Measurements from ENCODE around the gene IFNL2. TPM values are rescaled to one million over a fixed set of nuclear protein-coding genes. Genes with fewer than 3 reads are reported as not detected.
A peak's percentile ranks its signal among the peaks of the same experiment; 100 is the strongest.

IFNL2 gene
- total and polyA plus RNA-seq, 9 of the 15 experiments (the other 6 are each of a cell fraction or from before 2014, with no cell fraction given), result not detected

- TF ChIP-seq ELF4 (CRISPR knock-in tag; IDR thresholded peaks at IDR 0.05) (0 out of 2 replicates have a peak, but pooled peaks have one; percentile 34), TFAP4 (CRISPR knock-in tag; IDR thresholded peaks at IDR 0.05; ENCODE audit: borderline replicate concordance) (peak; percentile 63; the same call in 1 of the 2 replicates), SP2 (IDR thresholded peaks at IDR 0.05; ENCODE audit: extremely low read depth, low read depth, low read length, poor library complexity, severe bottlenecking) (peak; percentile 45), CTCF (IDR thresholded peaks at IDR 0.05 in 2 of 3, conservative IDR thresholded peaks at IDR 0.05 in 1 of 3; ENCODE audit: insufficient read depth in 2 of 3, low read depth in 1 of 3, low read length in 3 of 3) (peak in 2 of 3 experiments; percentile 11 to 22; a peak in 1 of 6 replicates), GTF2A2 (tag; IDR thresholded peaks at IDR 0.05) (no peak), CHD2 (IDR thresholded peaks at IDR 0.05; ENCODE audit: low read depth, low read length) (peak; percentile 62), LEF1 (IDR thresholded peaks at IDR 0.05) (0 out of 2 replicates have a peak, but pooled peaks have one; percentile 35), L3MBTL2 (IDR thresholded peaks at IDR 0.05) (peak; percentile 51; the same call in 1 of the 2 replicates), TEAD1 (CRISPR knock-in tag; IDR thresholded peaks at IDR 0.05) (0 out of 4 replicates have a peak, but pooled peaks of 1 of the 2 experiments have one; percentile 44), POLR2AphosphoS5 (IDR thresholded peaks at IDR 0.05; ENCODE audit: control insufficient read depth, insufficient read depth, low read depth, low read length) (0 out of 2 replicates have a peak, but pooled peaks have one; percentile 21), POLR2A (conservative IDR thresholded peaks at IDR 0.05) (peak; percentile 68), RCOR1 (IDR thresholded peaks at IDR 0.05; ENCODE audit: borderline replicate concordance in 1 of 2, low read depth in 2 of 2, low read length in 2 of 2) (peak in 1 of 2 experiments; percentile 28; a peak in 1 of 4 replicates), NRF1 (conservative IDR thresholded peaks at IDR 0.05 in 1 of 2, IDR thresholded peaks at IDR 0.05 in 1 of 2) (peak in 1 of 2 experiments; percentile 48; a peak in 2 of 4 replicates), JUND (IDR thresholded peaks at IDR 0.05; ENCODE audit: borderline replicate concordance, low read depth, low read length) (peak; percentile 22; the same call in 1 of the 2 replicates), JUND (tag; IDR thresholded peaks at IDR 0.05; ENCODE audit: borderline replicate concordance, low read depth, low read length) (peak; percentile 10; the same call in 2 of the 3 replicates)
- TF ChIP-seq, protein P1, sequence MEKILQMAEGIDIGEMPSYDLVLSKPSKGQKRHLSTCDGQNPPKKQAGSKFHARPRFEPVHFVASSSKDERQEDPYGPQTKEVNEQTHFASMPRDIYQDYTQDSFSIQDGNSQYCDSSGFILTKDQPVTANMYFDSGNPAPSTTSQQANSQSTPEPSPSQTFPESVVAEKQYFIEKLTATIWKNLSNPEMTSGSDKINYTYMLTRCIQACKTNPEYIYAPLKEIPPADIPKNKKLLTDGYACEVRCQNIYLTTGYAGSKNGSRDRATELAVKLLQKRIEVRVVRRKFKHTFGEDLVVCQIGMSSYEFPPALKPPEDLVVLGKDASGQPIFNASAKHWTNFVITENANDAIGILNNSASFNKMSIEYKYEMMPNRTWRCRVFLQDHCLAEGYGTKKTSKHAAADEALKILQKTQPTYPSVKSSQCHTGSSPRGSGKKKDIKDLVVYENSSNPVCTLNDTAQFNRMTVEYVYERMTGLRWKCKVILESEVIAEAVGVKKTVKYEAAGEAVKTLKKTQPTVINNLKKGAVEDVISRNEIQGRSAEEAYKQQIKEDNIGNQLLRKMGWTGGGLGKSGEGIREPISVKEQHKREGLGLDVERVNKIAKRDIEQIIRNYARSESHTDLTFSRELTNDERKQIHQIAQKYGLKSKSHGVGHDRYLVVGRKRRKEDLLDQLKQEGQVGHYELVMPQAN (IDR thresholded peaks at IDR 0.05; ENCODE audit: borderline replicate concordance), result peak; percentile 49; the same call in 1 of the 2 replicates
- TF ChIP-seq, protein P2, sequence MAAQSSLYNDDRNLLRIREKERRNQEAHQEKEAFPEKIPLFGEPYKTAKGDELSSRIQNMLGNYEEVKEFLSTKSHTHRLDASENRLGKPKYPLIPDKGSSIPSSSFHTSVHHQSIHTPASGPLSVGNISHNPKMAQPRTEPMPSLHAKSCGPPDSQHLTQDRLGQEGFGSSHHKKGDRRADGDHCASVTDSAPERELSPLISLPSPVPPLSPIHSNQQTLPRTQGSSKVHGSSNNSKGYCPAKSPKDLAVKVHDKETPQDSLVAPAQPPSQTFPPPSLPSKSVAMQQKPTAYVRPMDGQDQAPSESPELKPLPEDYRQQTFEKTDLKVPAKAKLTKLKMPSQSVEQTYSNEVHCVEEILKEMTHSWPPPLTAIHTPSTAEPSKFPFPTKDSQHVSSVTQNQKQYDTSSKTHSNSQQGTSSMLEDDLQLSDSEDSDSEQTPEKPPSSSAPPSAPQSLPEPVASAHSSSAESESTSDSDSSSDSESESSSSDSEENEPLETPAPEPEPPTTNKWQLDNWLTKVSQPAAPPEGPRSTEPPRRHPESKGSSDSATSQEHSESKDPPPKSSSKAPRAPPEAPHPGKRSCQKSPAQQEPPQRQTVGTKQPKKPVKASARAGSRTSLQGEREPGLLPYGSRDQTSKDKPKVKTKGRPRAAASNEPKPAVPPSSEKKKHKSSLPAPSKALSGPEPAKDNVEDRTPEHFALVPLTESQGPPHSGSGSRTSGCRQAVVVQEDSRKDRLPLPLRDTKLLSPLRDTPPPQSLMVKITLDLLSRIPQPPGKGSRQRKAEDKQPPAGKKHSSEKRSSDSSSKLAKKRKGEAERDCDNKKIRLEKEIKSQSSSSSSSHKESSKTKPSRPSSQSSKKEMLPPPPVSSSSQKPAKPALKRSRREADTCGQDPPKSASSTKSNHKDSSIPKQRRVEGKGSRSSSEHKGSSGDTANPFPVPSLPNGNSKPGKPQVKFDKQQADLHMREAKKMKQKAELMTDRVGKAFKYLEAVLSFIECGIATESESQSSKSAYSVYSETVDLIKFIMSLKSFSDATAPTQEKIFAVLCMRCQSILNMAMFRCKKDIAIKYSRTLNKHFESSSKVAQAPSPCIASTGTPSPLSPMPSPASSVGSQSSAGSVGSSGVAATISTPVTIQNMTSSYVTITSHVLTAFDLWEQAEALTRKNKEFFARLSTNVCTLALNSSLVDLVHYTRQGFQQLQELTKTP (IDR thresholded peaks at IDR 0.05; ENCODE audit: low read depth in 1 of 2, partially characterized antibody in 2 of 2), result peak in 1 of 2 experiments; percentile 41
These were observed 42.5 kb downstream of the IFNL2 start (continued) for GRCh38 chr19:39310558-39311311.

Measured in K562 (cell line).